A549 treated with ZK216348 at 1 μM for 4 hours (cell line): ENCODE results near the gene UCN. TPM values are rescaled to one million over a fixed set of nuclear protein-coding genes. Genes with fewer than 3 reads are reported as not detected.

ENCODE experiments used
- total RNA-seq: library from RNA; stranded (reverse); fragments of 200-300 nt; extraction: Qiagen RNA extraction; gene quantifications from 5 replicates; pipeline ENCODE4 v1.2.3, GENCODE V29; 2022; ENCODE audit warnings: low read depth

The UCN gene
- total RNA-seq: 1.3 to 2.5 TPM (median 1.6 TPM) in 5 replicates

GRCh38 chr2:27308359-27308881 is at the start of gene UCN:
Gene UCN, minus strand, starts transcription at chr2:27308445. Its CDS starts 550 bp downstream, at chr2:27307895.

GRCh38 chr2:27356382-27357181 is 48.3 kb upstream of the UCN start, which contains the start of gene GTF3C2:
Gene GTF3C2, minus strand, starts transcription at chr2:27356764. Its CDS starts 13,210 bp downstream, at chr2:27343554.

GRCh38 chr2:27322766-27323595 is 14.7 kb upstream of the UCN start, which contains the start of gene MPV17:
Gene MPV17, minus strand, starts transcription at chr2:27323097. Its CDS starts 580 bp downstream, at chr2:27322517.

GRCh38 chr2:27281855-27282559 is 26.2 kb downstream of the UCN start, which contains the start of gene TRIM54:
Gene TRIM54, plus strand, starts transcription at chr2:27282429. Its CDS starts 303 bp downstream, at chr2:27282732.

GRCh38 chr2:27275211-27276150 is 32.8 kb downstream of the UCN start, which contains the start of gene DNAJC5G:
Gene DNAJC5G, plus strand, starts transcription at chr2:27275433. Its CDS starts 1,296 bp downstream, at chr2:27276729.

GRCh38 chr2:27262379-27263286 is 45.6 kb downstream of the UCN start, which contains the start of gene SLC30A3:
Gene SLC30A3, minus strand, starts transcription at chr2:27263047. Its CDS starts 141 bp downstream, at chr2:27262906.

Other genes with a start within 250 kb of the UCN start
- 550 to 647 TPM (median 575 TPM) in 5 replicates for gene OST4, start 236.8 kb downstream of the UCN start, total RNA-seq
- gene EMILIN1, start 229.8 kb downstream of the UCN start, total RNA-seq: 0.34 to 0.64 TPM (median 0.43 TPM) in 5 replicates
- gene KHK, start 221.7 kb downstream of the UCN start, total RNA-seq: 7.5 to 10.4 TPM (median 9.1 TPM) in 5 replicates
- gene CGREF1, start 189.3 kb downstream of the UCN start, total RNA-seq: 5.3 to 8.5 TPM (median 7.8 TPM) in 5 replicates
- gene ABHD1, start 184.6 kb downstream of the UCN start, total RNA-seq: 0.87 to 2.4 TPM (median 1.3 TPM) in 5 replicates
- 38.6 to 67.3 TPM (median 64.4 TPM) in 5 replicates for gene PREB, start 173.8 kb downstream of the UCN start, total RNA-seq
- gene PRR30, start 169.0 kb downstream of the UCN start, total RNA-seq: not detected in 5 replicates
- gene TCF23, start 159.4 kb downstream of the UCN start, total RNA-seq: not detected in 5 replicates
- gene ATRAID, start 96.4 kb downstream of the UCN start, total RNA-seq: 204 to 216 TPM (median 209 TPM) in 5 replicates
- gene SLC5A6, start 96.2 kb downstream of the UCN start, total RNA-seq: 52.3 to 74.6 TPM (median 73.0 TPM) in 5 replicates
- 38.9 to 70.4 TPM (median 69.8 TPM) in 5 replicates for gene CAD, start 91.1 kb downstream of the UCN start, total RNA-seq
- gene SLC30A3, start 45.4 kb downstream of the UCN start, total RNA-seq: 1.9 to 4.2 TPM (median 3.6 TPM) in 5 replicates
- not detected in 5 replicates for gene DNAJC5G, start 33.0 kb downstream of the UCN start, total RNA-seq
- 0.40 to 0.73 TPM (median 0.57 TPM) in 5 replicates for gene TRIM54, start 26.0 kb downstream of the UCN start, total RNA-seq
- gene MPV17, start 14.7 kb upstream of the UCN start, total RNA-seq: 69.5 to 99.3 TPM (median 89.0 TPM) in 5 replicates
- 57.1 to 70.8 TPM (median 62.9 TPM) in 5 replicates for gene GTF3C2, start 48.3 kb upstream of the UCN start, total RNA-seq
- 54.9 to 66.2 TPM (median 62.1 TPM) in 5 replicates for gene EIF2B4, start 61.9 kb upstream of the UCN start, total RNA-seq
- 123 to 145 TPM (median 138 TPM) in 5 replicates for gene SNX17, start 62.2 kb upstream of the UCN start, total RNA-seq
- 6.2 to 14.6 TPM (median 14.5 TPM) in 5 replicates for gene ZNF513, start 72.3 kb upstream of the UCN start, total RNA-seq
- 148 to 181 TPM (median 176 TPM) in 5 replicates for gene PPM1G, start 101.1 kb upstream of the UCN start, total RNA-seq
- 111 to 138 TPM (median 135 TPM) in 5 replicates for gene NRBP1, start 120.2 kb upstream of the UCN start, total RNA-seq
- gene KRTCAP3, start 133.9 kb upstream of the UCN start, total RNA-seq: 0.64 to 0.94 TPM (median 0.74 TPM) in 5 replicates
- 6.6 to 12.6 TPM (median 8.8 TPM) in 5 replicates for gene IFT172, start 181.3 kb upstream of the UCN start, total RNA-seq
- 3.3 to 6.4 TPM (median 4.1 TPM) in 5 replicates for gene FNDC4, start 186.8 kb upstream of the UCN start, total RNA-seq
- gene GCKR, start 188.4 kb upstream of the UCN start, total RNA-seq: 0.28 to 0.77 TPM (median 0.36 TPM) in 4 of 5 replicates, not detected in the other